ENCODE results near the gene HS3ST5. TPM values are rescaled to one million over a fixed set of nuclear protein-coding genes. Genes with fewer than 3 reads are reported as not detected.

HS3ST5 gene
- polyA plus RNA-seq, 3 donors, result not detected

GRCh38 chr6:114135363-114135971 lies 207.4 kb downstream of the HS3ST5 start:
- DNase-seq, result no peak
- Mint-ChIP-seq H3K27me3 (ENCODE audit: low read depth in 3 of 3) (peaks cover 0 to 1% (median 0%) of the 10 kb centered on the region in 3 donors), H3K4me1 (no peaks in the 10 kb centered on the region), H3K27ac (no peak overlapping the region), H3K36me3 (no peaks in the 10 kb centered on the region), H3K4me3 (no peak overlapping the region), H3K9me3 (peaks cover 0 to 3% (median 2%) of the 10 kb centered on the region in 7 donors)
- no peak overlapping the region for H3K27ac ChIP-seq (ENCODE audit: low read depth in 1 of 2, low read length in 2 of 2)
- no peaks in the 10 kb centered on the region for H3K79me2 ChIP-seq (ENCODE audit: insufficient read depth, low read length)
- intact Hi-C loops (cut with micrococcal nuclease), result no loop called here
- no peak overlapping the region for H3K9ac ChIP-seq (ENCODE audit: insufficient read depth, low read length, poor library complexity, severe bottlenecking)
- no peaks in the 10 kb centered on the region for H4K20me1 ChIP-seq (ENCODE audit: insufficient read depth, low read length)
- no peak for TF ChIP-seq CTCF (IDR thresholded peaks at IDR 0.05)
- H3K4me3 ChIP-seq (replicated peaks in 1 of 3; ENCODE audit: low read depth in 2 of 3, low read length in 3 of 3), result no peak overlapping the region
- no peaks in the 10 kb centered on the region for H3K4me1 ChIP-seq (ENCODE audit: control insufficient read depth in 1 of 2, insufficient read depth in 2 of 2, low read length in 2 of 2)
- H3K36me3 ChIP-seq (replicated peaks in 1 of 2; ENCODE audit: control insufficient read depth in 1 of 2, insufficient read depth in 2 of 2, low read length in 2 of 2), result no peaks in the 10 kb centered on the region
- WGBS (ENCODE audit: insufficient coverage), result 95% methylated on average over 5 of the region's 5 CpGs
- no peak overlapping the region for H2AFZ ChIP-seq (ENCODE audit: insufficient read depth, low read depth, low read length, poor library complexity, severe bottlenecking)
- H3K27me3 ChIP-seq (ENCODE audit: control insufficient read depth in 2 of 2, insufficient read depth in 2 of 2, low read length in 2 of 2), result no peaks in the 10 kb centered on the region
- no peaks in the 10 kb centered on the region for H3K9me3 ChIP-seq (replicated peaks in 1 of 2; ENCODE audit: control insufficient read depth in 1 of 2, insufficient read depth in 1 of 2, low read length in 2 of 2)
- H3K4me2 ChIP-seq (replicated peaks; ENCODE audit: extremely low read depth, low read length, poor library complexity, severe bottlenecking), result no peak overlapping the region

- Histone ChIP-seq H3K4me1 (ENCODE audit: control insufficient read depth in 1 of 2, insufficient read depth in 2 of 2, low read length in 2 of 2) (no peaks in the 10 kb centered on the region), H3K9ac (ENCODE audit: insufficient read depth, low read length, poor library complexity, severe bottlenecking) (no peak overlapping the region), H3K4me3 (replicated peaks in 1 of 3; ENCODE audit: low read depth in 2 of 3, low read length in 3 of 3) (no peak overlapping the region), H3K27ac (ENCODE audit: low read depth in 1 of 2, low read length in 2 of 2) (no peak overlapping the region), H3K79me2 (ENCODE audit: insufficient read depth, low read length) (no peaks in the 10 kb centered on the region), H3K36me3 (replicated peaks in 1 of 2; ENCODE audit: control insufficient read depth in 1 of 2, insufficient read depth in 2 of 2, low read length in 2 of 2) (no peaks in the 10 kb centered on the region), H3K27me3 (ENCODE audit: control insufficient read depth in 2 of 2, insufficient read depth in 2 of 2, low read length in 2 of 2) (no peaks in the 10 kb centered on the region), H4K20me1 (ENCODE audit: insufficient read depth, low read length) (no peaks in the 10 kb centered on the region), H2AFZ (ENCODE audit: insufficient read depth, low read depth, low read length, poor library complexity, severe bottlenecking) (no peak overlapping the region), H3K9me3 (replicated peaks in 1 of 2; ENCODE audit: control insufficient read depth in 1 of 2, insufficient read depth in 1 of 2, low read length in 2 of 2) (no peaks in the 10 kb centered on the region), H3K4me2 (replicated peaks; ENCODE audit: extremely low read depth, low read length, poor library complexity, severe bottlenecking) (no peak overlapping the region)
- H3K9me3 Mint-ChIP-seq, result peaks cover 0 to 3% (median 3%) of the 10 kb centered on the region in 7 donors
- H3K27ac Mint-ChIP-seq, result no peak overlapping the region
- peaks cover 0 to 1% (median 0%) of the 10 kb centered on the region in 3 donors for H3K27me3 Mint-ChIP-seq (ENCODE audit: low read depth in 3 of 3)
- no peak for TF ChIP-seq CTCF (IDR thresholded peaks at IDR 0.05)
- intact Hi-C loops (cut with micrococcal nuclease), result no loop called here
- 97% methylated on average over 4 of the region's 4 CpGs for WGBS (ENCODE audit: insufficient coverage)
- H3K4me3 Mint-ChIP-seq, result no peak overlapping the region
- H3K4me1 Mint-ChIP-seq, result no peaks in the 10 kb centered on the region
- no peaks in the 10 kb centered on the region for H3K36me3 Mint-ChIP-seq
- DNase-seq, result no peak
Observed at GRCh38 chr6:114133816-114134215, 209.0 kb downstream of the HS3ST5 start.
